Endodermal cell (in vitro differentiated cells): ENCODE results near the gene ANO1. TPM values are rescaled to one million over a fixed set of nuclear protein-coding genes. Genes with fewer than 3 reads are reported as not detected.

ENCODE experiments used
- DNase-seq: peaks from one replicate; pipeline ENCODE4 v3.0.0-alpha.2; 2017
- H3K27ac ChIP-seq: 2 replicates; pipeline ENCODE4 v1.5.1; 2013; ENCODE audit warnings: mild to moderate bottlenecking, low read depth, low read length, moderate library complexity
- H3K27me3 ChIP-seq: 2 replicates; pipeline ENCODE4 v1.6.1; 2013; ENCODE audit warnings: mild to moderate bottlenecking, low read length, moderate library complexity; ENCODE audit not compliant: insufficient read depth, control insufficient read depth, poor library complexity, severe bottlenecking
- H3K36me3 ChIP-seq: 2 replicates; pipeline ENCODE4 v1.7.0; 2013; ENCODE audit warnings: mild to moderate bottlenecking, low read length, moderate library complexity; ENCODE audit not compliant: control insufficient read depth, insufficient read depth
- H3K4me1 ChIP-seq: one replicate; pipeline ENCODE4 v1.7.0; 2013; ENCODE audit warnings: low read length; ENCODE audit not compliant: control insufficient read depth, insufficient read depth
- H3K4me3 ChIP-seq: 2 replicates; pipeline ENCODE4 v1.5.1; 2013; ENCODE audit warnings: mild to moderate bottlenecking, low read length, moderate library complexity
- H3K9ac ChIP-seq: 2 replicates; pipeline ENCODE4 v1.6.1; 2013; ENCODE audit warnings: mild to moderate bottlenecking, low read length, moderate library complexity; ENCODE audit not compliant: poor library complexity, severe bottlenecking; ENCODE audit errors: extremely low read depth
- H3K9me3 ChIP-seq: 2 replicates; pipeline ENCODE4 v1.6.1; 2013; ENCODE audit warnings: mild to moderate bottlenecking, low read length, moderate library complexity; ENCODE audit not compliant: control insufficient read depth
- H3K27ac Mint-ChIP-seq: 2 replicates; pipeline ENCODE4 v1.8.0; 2020; ENCODE audit warnings: mixed read lengths
- H3K27me3 Mint-ChIP-seq: 2 replicates; pipeline ENCODE4 v1.8.0; 2021; ENCODE audit warnings: mild to moderate bottlenecking, mixed read lengths; ENCODE audit not compliant: insufficient read depth
- H3K36me3 Mint-ChIP-seq: 2 replicates; pipeline ENCODE4 v1.8.0; 2020; ENCODE audit warnings: low read depth, mixed read lengths
- H3K4me1 Mint-ChIP-seq: 2 replicates; pipeline ENCODE4 v1.8.0; 2020; ENCODE audit warnings: mixed read lengths
- H3K4me3 Mint-ChIP-seq: 2 replicates; pipeline ENCODE4 v1.8.0; 2020; ENCODE audit warnings: mild to moderate bottlenecking, moderate library complexity, mixed read lengths
- H3K9me3 Mint-ChIP-seq: 2 replicates; pipeline ENCODE4 v1.8.0; 2020; ENCODE audit warnings: mild to moderate bottlenecking, mixed read lengths
- WGBS, 2 experiments: methylation state at CpG; one replicate each; pipeline versions ENCODE4 v1.1.5 to v1.1.7; 2013; ENCODE audit warnings: missing lambda C conversion rate in 2 of 2, mixed read lengths in 1 of 2; ENCODE audit not compliant: insufficient coverage in 1 of 2, insufficient read length in 1 of 2; 5-methylcytosine and 5-hydroxymethylcytosine counted together
- total RNA-seq, 2 donors: library from RNA; stranded (reverse); fragmentation: NEBNext Ultra II Directional in 1 of 2; extraction: Animal tissue kit (Norgen Biotek cat#: 25700) in 1 of 2; gene quantifications; 2 replicates in 1 of 2; 3 replicates in 1 of 2; pipeline ENCODE4 v1.2.1, GENCODE V29; 2021
- TF ChIP-seq, protein P1 (sequence below): fragments of 200-600 bp; sonication (generic); conservative IDR thresholded peaks from 2 replicates; pipeline ENCODE4 v1.5.0; 2021; ENCODE audit warnings: antibody characterized with exemption, mild to moderate bottlenecking

The ANO1 gene
- total RNA-seq, 2 donors from 2014 or later = 3.0 to 7.7 TPM

DNA sequence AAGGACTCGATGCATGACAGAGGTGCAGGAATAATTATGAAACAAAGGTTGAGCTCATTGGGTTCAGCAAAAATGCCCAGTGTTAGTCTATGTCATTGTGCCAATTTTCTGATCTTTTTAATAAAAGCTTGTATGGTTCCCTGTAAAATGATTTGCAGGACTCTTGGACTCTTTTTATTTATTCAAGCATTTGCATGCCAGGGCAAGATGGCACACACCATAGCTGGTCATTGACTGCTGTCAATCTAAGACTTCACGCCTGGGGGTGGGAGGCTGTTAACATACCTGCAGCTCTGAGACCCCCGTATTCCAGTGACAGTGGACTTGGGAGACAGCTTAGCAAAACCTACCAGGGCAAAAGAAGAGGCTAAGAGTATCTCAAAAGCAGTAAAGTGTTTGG, 32.0 kb upstream of the ANO1 start:
- Mint-ChIP-seq H3K4me3 (no peak overlapping the region), H3K9me3 (peaks cover 22% of the 10 kb centered on the region), H3K36me3 (no peaks in the 10 kb centered on the region), H3K4me1 (no peaks in the 10 kb centered on the region), H3K27me3 (peaks cover 28% of the 10 kb centered on the region), H3K27ac (no peak overlapping the region)
- peaks cover 28% of the 10 kb centered on the region for H3K9me3 ChIP-seq
- TF ChIP-seq, protein P1, sequence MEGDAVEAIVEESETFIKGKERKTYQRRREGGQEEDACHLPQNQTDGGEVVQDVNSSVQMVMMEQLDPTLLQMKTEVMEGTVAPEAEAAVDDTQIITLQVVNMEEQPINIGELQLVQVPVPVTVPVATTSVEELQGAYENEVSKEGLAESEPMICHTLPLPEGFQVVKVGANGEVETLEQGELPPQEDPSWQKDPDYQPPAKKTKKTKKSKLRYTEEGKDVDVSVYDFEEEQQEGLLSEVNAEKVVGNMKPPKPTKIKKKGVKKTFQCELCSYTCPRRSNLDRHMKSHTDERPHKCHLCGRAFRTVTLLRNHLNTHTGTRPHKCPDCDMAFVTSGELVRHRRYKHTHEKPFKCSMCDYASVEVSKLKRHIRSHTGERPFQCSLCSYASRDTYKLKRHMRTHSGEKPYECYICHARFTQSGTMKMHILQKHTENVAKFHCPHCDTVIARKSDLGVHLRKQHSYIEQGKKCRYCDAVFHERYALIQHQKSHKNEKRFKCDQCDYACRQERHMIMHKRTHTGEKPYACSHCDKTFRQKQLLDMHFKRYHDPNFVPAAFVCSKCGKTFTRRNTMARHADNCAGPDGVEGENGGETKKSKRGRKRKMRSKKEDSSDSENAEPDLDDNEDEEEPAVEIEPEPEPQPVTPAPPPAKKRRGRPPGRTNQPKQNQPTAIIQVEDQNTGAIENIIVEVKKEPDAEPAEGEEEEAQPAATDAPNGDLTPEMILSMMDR = no peak
- no peaks in the 10 kb centered on the region for H3K4me1 ChIP-seq
- no peaks in the 10 kb centered on the region for H3K36me3 ChIP-seq
- no peak overlapping the region for H3K9ac ChIP-seq
- no peaks in the 10 kb centered on the region for H3K27me3 ChIP-seq
- no peak overlapping the region for H3K4me3 ChIP-seq
- H3K27ac ChIP-seq = no peak overlapping the region
- DNase-seq = peak; percentile 10
- 88 to 92% methylated on average over 3 of the region's 3 CpGs for WGBS, 2 experiments

GRCh38 chr11:70048279-70049024, 29.7 kb upstream of the ANO1 start:
- no peaks in the 10 kb centered on the region for H3K36me3 ChIP-seq
- no peak overlapping the region for H3K27ac ChIP-seq
- TF ChIP-seq, protein P1 = peak; percentile 67
- peaks cover 13% of the 10 kb centered on the region for H3K9me3 ChIP-seq
- WGBS, 2 experiments = 72 to 97% methylated on average over 5 to 11 of the region's 12 CpGs
- no peak overlapping the region for H3K4me3 ChIP-seq
- H3K9me3 Mint-ChIP-seq = peaks cover 6% of the 10 kb centered on the region
- H3K9ac ChIP-seq = no peak overlapping the region
- H3K27ac Mint-ChIP-seq = no peak overlapping the region
- H3K4me1 Mint-ChIP-seq = no peaks in the 10 kb centered on the region
- H3K4me1 ChIP-seq = no peaks in the 10 kb centered on the region
- H3K4me3 Mint-ChIP-seq = no peak overlapping the region
- H3K27me3 Mint-ChIP-seq = peaks cover 19% of the 10 kb centered on the region
- peak; percentile 75 for DNase-seq
- H3K27me3 ChIP-seq = no peaks in the 10 kb centered on the region
- no peaks in the 10 kb centered on the region for H3K36me3 Mint-ChIP-seq

- Histone ChIP-seq H3K4me3 (no peak overlapping the region), H3K9me3 (peaks cover 9% of the 10 kb centered on the region), H3K4me1 (no peaks in the 10 kb centered on the region), H3K9ac (no peak overlapping the region), H3K27me3 (no peaks in the 10 kb centered on the region), H3K36me3 (no peaks in the 10 kb centered on the region), H3K27ac (no peak overlapping the region)
- H3K4me1 Mint-ChIP-seq = no peaks in the 10 kb centered on the region
- H3K36me3 Mint-ChIP-seq = no peaks in the 10 kb centered on the region
- TF ChIP-seq, protein P1 = no peak
- peaks cover 19% of the 10 kb centered on the region for H3K27me3 Mint-ChIP-seq
- no peak overlapping the region for H3K27ac Mint-ChIP-seq
- H3K9me3 Mint-ChIP-seq = peaks cover 6% of the 10 kb centered on the region
- no peak overlapping the region for H3K4me3 Mint-ChIP-seq
- no peak for DNase-seq
- WGBS, 2 experiments = 88 to 90% methylated on average over 5 of the region's 5 CpGs
Measured at GRCh38 chr11:70049045-70049444, 29.1 kb upstream of the ANO1 start.
